Stomach (tissue), 4 donors: Measurements from ENCODE around the gene TSKS.

Experiments used
- CTCF ChIP-seq, 7 experiments: fragments of 450-650 bp in 4 of 7; fragments of 200-600 bp in 3 of 7; sonication (generic) in 3 of 7; IDR thresholded peaks; one replicate each; pipeline ENCODE4 v1.5.1; 2016 to 2019; ENCODE audit warnings: antibody characterized with exemption in 7 of 7, control low read depth in 2 of 7, mild to moderate bottlenecking in 1 of 7
- POLR2A ChIP-seq, 4 donors: fragments of 450-650 bp; IDR thresholded peaks; one replicate each; pipeline ENCODE4 v1.6.1; 2016; ENCODE audit warnings: antibody characterized with exemption in 4 of 4, control low read depth in 2 of 4, mild to moderate bottlenecking in 1 of 4, moderate library complexity in 1 of 4

GRCh38 chr19:49749055-49749716 lies 13.9 kb downstream of the TSKS start:
- no peak for TF ChIP-seq CTCF (IDR thresholded peaks at IDR 0.05)
- TF ChIP-seq POLR2A (IDR thresholded peaks at IDR 0.05), result no peak
